D721Med (cell line): ENCODE results near the gene CEP57.

Source experiments
- DNase-seq: peaks from one replicate; pipeline ENCODE4 v3.0.0; 2011; ENCODE audit warnings: low spot score; ENCODE audit not compliant: insufficient read length
- FAIRE-seq: peaks from 2 replicates; lab custom pipeline; 2011; peaks lifted over from hg19 to GRCh38; lab: Jason Lieb, UNC
- TF ChIP-seq, protein P1 (sequence below): IDR thresholded peaks from 2 replicates; pipeline ENCODE4 v1.5.1; 2012; ENCODE audit warnings: mild to moderate bottlenecking, control low read depth; ENCODE audit not compliant: insufficient read depth; ENCODE audit errors: missing control alignments

Gene CEP57

DNA sequence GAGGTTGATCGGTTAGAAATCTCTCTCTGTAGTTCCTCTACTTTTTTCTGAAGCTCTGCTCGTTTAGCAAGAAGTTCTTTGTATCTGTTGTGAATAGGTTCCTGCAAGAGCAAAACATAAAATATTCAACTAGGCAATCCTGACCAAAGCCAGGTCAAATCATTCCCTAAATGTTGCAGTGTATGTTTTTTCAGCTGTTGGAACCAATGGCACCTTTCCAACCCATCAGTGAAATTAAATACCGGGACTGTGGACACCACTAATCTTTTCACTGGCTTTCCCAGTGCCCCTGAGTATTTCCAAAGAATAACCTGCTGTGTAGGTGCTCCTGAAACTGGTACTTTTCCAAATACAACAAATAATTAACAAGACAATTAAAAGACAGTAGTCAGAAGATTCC is 45.1 kb downstream of the CEP57 start:
- TF ChIP-seq, protein P1, sequence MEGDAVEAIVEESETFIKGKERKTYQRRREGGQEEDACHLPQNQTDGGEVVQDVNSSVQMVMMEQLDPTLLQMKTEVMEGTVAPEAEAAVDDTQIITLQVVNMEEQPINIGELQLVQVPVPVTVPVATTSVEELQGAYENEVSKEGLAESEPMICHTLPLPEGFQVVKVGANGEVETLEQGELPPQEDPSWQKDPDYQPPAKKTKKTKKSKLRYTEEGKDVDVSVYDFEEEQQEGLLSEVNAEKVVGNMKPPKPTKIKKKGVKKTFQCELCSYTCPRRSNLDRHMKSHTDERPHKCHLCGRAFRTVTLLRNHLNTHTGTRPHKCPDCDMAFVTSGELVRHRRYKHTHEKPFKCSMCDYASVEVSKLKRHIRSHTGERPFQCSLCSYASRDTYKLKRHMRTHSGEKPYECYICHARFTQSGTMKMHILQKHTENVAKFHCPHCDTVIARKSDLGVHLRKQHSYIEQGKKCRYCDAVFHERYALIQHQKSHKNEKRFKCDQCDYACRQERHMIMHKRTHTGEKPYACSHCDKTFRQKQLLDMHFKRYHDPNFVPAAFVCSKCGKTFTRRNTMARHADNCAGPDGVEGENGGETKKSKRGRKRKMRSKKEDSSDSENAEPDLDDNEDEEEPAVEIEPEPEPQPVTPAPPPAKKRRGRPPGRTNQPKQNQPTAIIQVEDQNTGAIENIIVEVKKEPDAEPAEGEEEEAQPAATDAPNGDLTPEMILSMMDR, result no peak
- no peak for DNase-seq
- peak; percentile 41 for FAIRE-seq

DNA sequence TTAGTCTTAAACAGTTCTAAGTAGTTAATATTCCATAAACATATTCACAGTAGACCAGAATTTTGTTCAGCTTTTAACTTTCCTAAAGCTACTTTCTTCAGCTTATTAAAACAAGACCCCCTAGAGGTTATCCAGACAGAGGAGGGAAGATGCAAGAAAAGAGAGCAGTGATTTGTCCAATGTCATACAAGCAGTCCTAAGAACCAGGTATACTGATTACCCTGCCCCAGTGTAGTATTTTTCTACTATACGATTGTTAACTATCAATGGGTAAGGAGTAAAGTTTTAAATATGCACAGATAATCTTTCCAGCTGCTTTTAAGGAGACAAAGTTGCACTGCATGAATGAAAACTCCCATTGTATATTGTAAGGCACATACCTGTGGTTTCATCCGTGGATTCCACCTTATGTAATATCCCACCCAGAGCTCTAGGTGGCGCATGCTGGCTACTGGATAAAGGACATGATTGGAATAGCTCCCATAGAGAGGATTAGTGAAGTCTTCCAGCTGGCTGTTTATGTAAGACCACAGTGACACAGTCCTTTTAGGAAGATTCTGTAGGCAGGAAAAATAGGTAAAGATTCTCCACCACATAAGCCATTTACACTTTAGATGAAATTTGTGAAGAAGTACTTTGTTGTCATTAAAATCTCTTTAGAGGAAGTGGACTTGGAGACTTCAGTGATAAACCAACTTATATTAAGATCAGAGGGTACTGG is 45.6 kb downstream of the CEP57 start:
- FAIRE-seq, result peak; percentile 95
- TF ChIP-seq, protein P1, result peak; percentile 97

DNA sequence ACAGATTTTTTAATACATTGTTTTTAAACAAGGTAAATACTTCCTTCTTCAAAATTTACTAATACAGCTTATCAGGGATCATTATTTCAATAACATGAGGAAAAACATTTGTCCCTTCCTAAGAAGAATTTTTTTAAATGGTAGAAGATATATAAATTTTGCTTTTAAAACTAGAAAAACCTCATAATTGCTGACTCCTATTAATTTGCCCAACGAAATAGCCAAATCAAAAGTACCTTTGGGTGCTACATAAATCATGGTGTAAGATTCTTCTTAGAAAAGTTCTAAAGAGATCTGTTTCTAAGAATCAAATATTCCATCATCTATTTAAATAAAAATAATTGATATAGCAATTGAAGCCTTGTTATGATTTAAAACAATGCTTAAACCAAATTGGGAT is 54.9 kb downstream of the CEP57 start:
- FAIRE-seq (no peak), DNase-seq (no peak)
- TF ChIP-seq, protein P1, result no peak

More for the DNA sequence above, 45.6 kb downstream of the CEP57 start:
- no peak for DNase-seq

DNA sequence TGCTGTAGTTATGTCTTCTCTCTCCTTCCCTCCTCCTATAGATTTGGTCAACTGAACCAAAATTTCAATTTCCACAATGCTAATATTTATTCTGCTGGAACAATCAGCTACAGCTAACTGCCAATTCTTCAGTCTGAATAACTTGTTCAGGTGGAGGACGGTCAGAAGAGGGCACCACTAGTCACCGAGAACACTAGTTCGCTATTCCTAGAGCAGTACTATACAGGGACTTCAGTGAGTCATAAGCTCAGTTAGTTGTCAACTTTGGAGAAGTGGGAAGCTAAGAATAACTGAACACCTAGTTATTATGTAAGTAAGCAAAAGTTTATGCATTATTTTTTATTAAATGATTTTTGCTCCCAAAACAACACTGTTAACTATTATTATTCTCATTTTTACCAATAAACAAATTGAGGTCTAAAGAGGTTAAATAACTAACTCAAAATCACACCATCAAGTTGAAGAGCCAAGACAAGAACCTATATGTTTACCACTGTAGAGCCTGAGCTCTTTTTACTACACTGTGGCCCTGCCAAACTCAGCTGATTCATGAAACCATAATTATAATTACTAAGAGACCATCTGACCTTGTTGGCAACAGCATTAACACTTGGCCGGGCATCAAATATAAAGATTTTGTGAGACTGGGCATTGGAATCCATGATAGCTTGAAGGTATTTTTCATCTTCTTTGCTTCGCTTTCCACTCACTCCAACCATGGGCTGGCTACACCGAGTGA is 59.0 kb downstream of the CEP57 start:
- TF ChIP-seq, protein P1, result peak; percentile 45
- peak; percentile 72 for FAIRE-seq
- no peak for DNase-seq

DNA sequence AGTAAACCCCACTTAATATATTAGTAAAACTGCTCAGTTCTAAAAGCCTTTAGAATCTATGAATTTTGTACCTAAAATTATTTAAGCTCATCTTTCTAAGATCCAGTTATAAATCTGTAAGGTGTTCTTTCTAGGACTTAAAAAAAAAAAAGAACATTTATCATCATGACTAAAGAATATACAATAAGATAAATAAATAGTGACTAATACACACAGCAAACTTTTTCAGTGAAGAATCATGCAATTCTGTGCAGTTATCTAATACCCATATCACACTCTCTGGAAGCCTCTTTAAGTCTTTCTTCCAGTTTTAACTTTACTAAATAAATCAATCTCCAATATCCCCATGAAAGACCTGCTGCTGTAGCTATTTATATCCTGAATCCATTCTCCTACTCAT is 59.8 kb downstream of the CEP57 start:
- DNase-seq (no peak), FAIRE-seq (no peak)
- TF ChIP-seq, protein P1, result no peak

DNA sequence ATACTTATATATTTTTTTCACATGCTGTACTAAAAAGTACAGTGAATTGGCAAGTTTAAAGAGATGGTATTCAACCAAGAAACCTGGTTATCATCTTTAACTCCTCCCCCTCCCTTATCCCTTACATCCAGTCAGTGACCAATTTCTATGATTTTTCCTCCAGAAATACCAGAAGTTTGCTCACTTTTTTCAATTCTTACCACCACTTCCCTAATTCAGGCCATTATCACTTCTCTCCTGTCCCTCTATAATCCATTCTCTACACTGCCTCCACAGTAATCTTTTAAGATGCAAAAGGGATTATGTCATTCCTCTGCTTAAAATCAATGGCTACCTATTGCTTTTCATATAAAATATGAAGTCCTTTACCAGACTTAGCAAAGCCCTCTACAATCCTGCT is 62.8 kb downstream of the CEP57 start:
- no peak for FAIRE-seq

More for the DNA sequence above, 62.8 kb downstream of the CEP57 start:
- DNase-seq, result peak; percentile 15
- TF ChIP-seq, protein P1, result no peak
